HG03460 (cell line): ENCODE data around the gene LSMEM2.
"Not testable (repeated sequence)": the region's sequence is repeated elsewhere in the genome, so short reads cannot be mapped to it uniquely, and the experiment has no call there.

ENCODE experiments used
- ATAC-seq: cut with Tn5 transposase; IDR thresholded peaks from one replicate; pipeline ENCODE4 v1.9.1; 2021; ENCODE audit not compliant: unreplicated experiment

LSMEM2 gene

DNA sequence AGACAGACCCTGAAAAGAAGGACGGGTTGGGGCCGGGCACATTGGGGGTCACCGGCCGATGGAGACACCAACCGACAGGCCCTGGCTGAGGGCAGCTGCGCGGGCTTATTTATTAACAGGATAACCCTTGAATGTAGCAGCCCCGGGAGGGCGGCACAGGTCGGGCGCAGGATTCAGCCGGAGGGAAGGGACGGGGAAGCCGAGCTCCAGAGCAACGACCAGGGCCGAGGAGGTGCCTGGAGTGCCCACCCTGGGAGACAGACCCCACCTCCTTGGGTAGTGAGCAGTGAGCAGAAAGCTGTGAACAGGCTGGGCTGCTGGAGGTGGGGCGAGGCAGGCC, 2.2 kb upstream of the LSMEM2 start:
- no peak for ATAC-seq

DNA sequence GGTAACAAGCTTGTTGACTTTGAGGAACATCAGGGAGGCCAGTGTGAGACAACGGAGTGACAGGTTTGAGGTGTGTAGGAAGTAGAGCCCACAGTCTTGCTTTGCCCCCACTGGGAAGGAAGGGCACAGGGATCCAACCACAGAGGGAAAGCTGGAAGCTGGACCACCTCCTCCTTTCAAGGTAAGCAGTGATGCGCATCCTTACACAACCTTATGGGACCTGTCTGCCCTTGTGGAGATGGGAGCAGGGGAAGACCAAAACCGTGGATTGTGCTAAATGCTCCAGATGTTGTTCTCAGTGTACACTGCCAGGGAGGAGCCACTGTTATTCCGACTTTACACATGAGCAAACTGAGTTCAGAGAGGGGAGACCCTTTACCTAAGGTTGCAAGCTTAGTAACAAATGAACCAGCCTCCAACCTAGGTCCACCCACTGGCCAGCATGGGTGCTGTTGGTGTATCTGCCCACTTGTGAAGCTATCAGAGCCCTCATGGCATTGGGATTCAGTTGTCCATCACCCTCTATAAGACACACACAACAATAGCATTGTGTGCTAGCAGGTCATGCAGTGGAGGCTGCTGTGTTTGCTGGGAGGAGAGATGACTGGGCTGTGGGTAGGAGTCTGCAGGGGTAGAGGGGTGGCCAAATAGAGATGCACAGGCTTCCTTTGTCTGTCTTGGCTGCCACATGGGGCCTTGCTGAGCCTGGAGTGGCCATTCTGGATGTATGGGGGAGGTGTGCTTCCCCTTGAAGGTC, 586 bp upstream of the LSMEM2 start:
- ATAC-seq = no peak

DNA sequence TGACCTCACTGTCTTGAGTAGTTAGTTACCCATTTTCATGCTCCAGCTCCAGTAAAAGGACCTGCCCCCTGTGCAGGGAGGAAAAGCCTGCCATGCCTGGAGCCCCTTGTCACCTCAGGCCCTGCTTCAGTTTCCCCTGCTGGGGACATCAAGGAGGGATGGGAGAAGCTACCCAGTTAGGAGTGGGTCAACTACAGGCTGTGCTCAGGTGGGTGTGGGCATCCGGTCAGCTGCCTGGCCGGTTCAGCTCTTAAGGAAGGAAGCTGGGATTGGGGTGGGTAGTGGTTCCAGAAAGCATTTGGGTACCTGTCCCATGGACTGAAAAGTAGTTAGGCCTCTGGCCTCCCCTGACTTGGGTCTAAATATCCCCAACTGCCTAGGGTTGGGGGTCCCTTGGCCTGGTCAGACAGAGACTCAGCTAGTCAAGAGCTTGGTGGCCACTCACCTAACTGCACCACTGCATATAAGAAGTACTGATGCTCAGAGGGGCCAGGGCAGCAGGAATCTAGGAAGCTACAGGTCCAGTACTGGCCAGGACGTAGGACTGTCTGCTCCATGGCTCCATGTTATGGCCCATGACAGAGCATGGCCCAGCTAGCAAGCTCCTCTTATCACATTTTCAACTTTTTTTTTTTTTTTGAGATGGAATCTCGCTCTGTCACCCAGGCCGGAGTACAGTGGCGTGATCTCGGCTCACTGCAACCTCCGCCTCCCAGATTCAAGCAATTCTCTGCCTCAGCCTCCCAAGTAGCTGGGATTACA, 549 bp downstream of the LSMEM2 start:
- ATAC-seq = no peak

DNA sequence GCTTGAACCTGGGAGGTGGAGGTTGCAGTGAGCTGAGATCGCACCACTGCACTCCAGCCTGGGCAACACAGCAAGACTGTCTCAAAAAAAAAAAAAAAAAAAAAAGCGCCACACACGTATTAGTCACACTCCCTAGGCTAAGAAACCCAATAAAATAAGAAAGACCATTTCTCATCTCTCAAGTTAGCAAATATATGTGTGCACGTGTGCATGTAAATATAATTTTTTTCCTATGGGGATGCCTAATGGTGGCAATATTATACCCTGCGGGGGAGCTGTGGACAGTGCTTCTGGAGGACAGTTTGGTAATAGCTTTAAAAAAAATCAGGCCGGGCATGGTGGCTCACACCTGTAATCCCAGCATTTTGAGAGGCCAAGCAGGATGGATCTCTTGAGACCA, 5.2 kb downstream of the LSMEM2 start:
- not testable (repeated sequence) for ATAC-seq

DNA sequence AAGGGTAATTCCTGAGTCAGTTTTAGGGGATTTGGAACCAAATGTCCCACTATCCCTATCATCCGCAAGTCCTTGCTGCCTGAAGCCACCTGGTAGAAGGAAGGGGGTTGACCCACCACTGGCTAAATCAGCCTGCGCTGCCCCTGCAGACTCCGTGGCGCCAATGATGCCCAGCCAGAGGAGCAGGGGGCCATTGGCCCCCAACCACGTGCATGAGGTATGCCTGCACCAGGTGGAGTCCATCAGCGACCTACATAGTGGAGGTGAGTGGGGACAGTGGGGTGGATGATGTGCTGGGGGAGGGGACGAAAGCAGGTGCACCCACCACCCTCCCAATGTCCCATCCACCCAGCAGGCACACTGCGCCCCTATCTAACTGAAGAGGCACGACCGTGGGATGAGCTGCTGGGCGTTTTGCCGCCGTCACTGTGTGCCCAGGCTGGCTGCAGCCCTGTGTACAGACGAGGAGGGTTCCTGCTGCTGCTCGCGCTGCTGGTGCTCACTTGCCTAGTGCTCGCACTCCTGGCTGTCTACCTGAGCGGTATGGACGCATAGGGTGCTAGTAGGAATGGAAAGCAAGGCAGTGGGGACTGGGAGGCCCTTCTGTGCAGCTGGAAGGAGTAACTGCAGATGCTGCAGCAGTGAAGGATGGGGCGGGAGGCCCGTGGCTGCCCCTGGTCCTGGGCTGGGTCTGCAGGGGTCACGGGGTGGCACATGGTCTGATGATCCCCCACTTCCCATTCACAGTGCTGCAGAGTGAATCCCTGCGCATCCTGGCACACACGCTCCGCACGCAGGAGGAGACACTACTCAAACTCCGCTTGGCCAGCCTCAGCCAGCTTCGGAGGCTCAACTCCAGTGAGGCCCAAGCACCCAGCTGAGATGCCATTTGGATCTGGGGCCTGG, 7.7 kb downstream of the LSMEM2 start:
- ATAC-seq = no peak

DNA sequence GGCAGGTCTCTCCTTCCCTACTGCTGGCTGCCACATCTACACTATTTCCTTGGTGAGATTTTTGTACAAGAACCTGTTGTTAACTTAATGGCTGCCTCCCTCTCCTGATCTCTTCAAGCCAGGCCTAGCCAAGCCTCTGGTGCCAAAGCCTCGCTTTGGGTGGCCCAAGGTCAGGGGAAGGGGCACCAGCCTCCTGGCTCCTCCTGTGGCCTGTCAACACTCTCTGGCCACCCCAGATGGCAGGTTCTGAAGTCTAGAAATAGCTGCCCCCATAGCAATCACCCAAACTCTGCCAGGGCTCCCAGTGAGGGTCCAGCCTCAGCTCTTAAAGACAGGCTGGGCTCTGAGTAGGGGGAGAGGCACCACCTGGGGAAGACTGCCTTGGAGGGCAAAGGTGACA, 8.4 kb downstream of the LSMEM2 start:
- ATAC-seq = no peak

DNA sequence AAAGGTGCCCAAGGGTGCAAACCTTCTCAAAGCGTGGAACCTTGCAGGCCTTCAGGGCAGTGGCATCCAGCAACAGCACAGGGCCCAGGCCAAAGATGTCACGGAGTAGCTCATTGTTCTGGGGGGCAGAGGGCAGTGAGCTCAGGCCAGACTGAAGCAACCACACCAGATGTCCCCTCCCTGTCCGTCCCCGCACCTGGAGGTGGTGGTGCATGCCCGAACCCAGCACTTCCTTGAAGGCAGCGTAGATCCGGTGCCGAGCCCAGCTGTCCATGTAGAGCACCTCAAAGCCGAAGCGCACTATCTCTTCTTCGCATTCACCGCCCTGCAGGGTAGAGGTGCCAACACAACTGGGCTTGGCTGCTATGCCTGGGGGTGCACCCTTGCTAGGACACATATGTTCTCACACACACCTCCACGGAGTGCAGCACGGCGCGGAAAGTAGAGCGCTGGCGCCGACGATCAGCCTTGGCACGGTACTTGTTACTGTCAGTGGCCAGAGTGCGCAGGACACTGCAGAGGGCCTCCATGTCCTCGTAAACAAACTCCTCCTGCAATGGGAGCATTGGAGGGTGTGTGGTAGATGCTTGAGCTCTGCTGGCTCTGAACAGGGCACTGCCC, 9.6 kb downstream of the LSMEM2 start:
- no peak for ATAC-seq

DNA sequence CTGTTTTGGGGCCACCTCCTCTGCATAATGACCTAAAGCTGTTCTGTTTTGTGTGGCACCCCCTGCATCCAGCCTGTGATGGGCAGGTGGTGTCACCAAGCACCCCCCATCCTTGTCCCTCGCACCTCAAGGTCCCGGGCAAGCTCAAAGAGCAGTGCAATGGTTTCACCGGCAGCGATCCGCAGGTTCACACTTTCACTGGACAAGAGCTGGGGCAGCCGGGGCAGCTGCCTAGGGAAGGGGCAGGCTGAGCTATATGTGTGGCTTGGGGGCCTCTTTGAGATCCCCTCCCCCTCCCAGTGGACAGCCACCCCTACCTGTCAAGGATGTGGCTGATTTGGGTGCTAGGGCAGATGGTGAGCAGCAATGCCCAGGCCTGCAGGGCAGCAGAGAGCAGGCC, 10.2 kb downstream of the LSMEM2 start:
- ATAC-seq = no peak

DNA sequence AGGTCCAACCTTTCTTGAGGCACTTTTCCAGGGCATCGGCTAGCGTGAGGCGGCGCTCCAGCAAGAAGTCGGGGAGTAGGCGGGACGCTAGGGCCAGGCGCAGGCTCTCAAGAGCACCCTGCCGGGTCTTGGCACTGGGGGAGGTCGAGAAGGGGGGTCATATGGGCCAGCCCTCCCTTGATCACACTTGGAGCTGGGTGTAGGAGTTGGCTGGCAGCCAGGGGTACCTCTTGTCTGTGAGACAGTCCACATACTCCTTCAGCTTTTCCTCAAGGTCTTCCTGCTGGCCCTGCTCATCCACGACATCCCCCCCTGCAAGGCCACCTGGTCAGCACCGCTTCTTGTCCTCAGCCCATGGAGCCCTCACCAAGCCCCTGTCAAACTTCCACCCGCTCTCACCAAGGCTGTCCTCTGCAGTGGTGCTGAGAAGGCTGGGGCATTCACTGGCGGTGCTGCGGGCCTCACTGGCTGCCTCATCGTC, 11.3 kb downstream of the LSMEM2 start:
- ATAC-seq = no peak

DNA sequence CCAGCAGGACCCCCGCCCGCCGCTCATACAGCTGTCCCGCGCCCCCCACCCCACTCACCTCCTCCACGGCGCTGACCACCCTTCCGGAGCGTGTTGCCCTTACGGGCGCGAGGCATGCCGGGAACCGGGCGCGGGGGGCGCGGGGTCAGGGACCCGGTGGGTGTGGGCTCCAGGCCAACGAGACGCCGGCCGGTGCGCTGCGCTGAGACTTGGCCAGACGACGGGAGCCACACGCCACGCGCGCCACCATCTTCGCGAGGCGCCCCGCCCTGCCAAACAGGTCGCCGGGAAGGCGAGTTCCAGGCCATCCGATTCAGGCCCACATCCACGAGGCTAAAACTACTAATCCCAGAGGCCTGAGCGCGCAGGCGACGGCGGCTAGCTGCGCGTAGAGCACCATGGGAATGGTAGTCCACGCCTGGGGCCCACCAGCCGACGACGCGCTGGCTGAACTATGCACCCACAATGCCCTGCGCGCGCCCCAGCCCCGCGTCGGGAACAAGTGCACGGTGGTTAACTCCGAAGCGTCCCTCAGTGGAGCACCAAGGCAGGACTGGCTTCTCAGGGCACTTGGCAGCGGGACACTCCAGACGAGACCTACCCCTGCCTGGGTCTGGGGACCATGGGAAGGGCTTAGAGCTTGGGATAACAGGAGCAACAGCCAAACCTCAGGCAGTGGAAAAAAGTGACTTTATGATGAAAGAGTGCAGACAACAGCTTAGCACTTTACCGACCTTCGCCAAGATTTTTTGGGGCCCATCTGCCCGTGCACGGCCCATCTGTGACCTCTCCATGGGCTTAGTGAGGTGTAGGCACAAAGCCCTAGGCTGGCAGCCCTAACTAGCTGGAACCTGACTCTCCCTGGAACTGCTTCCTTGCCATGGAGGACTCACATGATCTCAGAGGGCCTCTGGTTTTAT, 13.5 kb downstream of the LSMEM2 start, which contains the start of gene IFRD2:
Gene IFRD2 (minus strand): TSS at position 271 of the 920 bp plus-strand sequence. CDS start 155 bp downstream, at position 116.
- peak; percentile 95 for ATAC-seq

DNA sequence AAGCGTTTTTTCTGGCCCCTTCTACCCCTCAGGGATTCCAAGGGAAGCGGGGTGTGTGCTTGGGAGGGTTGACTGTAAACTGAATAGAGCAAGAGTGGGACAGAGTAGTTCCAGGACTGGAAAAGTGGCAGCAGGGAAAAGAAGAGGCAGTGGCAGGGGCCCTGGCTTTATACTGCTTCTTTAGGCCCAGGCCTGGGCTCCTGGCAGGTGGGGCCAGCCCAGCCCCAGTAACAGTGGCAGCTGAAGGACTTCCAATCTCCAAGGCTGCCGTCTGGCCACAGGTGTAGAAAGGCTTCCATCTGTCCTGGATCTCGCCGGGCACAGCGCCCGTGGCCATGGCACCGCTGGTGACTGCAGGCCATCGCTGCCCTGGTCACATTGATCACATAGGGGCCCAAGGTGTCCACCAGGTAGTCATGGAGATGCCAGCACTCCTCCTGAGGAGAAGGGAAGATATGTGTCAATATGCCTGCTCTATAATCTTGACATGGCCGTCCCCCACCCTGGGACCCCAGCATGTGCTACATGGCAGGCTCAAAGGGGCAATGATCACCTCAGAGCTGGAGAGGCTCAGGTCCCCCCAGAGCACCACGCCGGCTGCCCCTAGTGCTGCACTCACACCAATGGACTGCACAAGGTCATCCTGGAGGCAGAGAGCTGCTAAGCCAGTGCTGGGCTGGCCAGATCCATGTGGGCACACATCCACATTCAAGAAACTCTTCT, 14.4 kb downstream of the LSMEM2 start:
- ATAC-seq = no peak

DNA sequence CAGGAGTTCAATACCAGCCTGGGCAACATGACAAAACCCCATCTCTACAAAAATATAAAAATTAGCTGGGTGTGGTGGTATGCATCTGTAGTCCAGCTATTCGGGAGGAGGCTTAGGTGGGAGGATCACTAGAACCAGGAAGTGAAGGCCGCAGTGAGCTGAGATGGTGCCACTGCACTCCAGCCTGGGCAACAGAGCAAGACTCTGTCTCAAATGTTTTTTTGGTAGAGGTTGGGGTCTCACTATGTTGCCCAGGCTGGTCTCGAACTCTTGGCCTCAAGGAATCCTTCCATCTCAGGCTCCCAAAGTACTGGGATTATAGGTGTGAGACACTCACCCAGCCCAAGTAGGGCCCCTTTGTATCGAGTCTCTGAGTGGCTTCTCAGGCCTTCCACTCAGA, 15.2 kb downstream of the LSMEM2 start:
- no peak for ATAC-seq

DNA sequence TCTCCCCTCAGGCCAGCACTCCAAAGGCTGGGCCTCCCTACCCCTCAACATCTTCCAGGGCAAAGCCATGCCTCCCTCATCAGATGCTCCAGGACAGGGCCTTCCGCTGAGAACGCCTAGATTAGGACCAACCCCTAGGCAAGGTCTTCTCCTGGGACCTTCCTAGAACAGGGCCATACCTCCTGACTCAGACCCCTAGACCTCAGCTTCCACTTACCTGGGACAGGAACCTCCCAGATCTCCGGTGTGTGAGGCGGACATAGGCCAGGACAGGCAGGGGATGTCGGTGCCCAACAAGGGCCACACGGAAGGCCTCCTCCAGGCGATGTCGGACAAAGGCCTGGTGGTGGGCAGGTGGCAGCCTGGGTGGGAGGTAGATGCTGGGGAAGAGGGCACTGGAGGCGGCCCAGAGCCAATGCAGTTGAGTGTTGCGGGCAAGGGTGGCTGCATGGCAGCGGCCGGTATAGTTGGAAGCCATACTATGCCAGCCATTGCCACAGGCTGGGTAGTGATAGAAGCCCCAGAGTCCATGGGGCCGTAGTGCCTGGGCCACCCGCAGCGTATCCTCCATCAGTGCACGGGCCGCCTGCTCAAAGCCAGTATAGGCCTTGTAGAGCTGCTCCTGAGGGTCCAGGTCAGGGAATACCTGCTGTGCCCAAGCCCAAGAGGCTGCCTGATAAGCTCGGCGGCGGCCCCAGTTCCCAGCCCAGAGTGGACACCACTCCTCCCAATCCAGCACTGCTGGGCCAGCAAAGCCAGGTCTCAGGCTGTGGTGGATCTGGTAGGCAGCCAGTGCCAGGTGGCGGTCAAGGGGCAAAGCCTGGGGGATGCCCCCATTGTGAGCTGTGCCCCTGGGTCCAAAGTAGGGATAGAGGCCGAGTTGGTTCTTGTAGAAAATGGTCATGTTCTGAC, 15.9 kb downstream of the LSMEM2 start:
- ATAC-seq = no peak

DNA sequence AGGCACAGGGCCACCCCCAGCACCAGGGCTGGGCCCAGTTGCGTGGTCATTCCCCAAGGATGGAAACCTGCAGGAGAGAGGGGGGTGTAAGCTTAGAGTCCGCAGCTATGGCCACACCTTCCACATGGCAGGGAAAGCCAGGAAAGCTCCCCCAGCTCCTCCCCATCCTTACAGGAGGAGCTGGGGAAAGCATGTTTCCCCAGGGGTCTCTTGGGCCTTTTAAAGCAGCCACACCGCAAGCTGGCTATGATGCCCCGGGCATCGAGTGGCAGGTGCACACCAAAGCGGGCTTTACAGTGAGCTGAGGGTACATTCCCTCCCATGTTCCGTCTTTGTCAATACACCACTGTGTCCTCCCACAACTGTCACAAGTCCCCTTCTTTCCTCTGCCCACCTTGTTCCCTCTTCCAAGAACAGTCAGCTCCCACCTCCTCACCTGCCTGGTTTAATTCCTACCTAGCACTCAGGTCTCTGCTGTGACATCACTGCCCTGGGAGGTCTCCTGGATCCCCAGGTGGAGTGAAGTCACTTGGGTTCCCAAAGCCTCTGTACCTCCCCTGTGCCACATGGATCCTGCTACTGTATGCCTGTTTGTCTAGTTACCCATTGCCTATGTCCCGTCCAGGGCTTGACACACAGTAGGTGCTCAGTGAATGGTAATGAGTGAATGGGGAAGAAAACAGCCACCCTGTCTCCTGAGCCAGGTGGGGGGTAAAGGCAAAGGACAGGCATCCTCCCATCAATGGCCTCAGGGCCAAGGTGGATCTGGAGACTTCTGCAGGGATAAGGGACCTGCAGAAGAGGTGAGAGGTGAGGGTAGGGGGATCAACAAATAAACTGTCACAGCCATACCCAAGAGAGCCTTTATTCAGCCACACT, 16.9 kb downstream of the LSMEM2 start:
- no peak for ATAC-seq

DNA sequence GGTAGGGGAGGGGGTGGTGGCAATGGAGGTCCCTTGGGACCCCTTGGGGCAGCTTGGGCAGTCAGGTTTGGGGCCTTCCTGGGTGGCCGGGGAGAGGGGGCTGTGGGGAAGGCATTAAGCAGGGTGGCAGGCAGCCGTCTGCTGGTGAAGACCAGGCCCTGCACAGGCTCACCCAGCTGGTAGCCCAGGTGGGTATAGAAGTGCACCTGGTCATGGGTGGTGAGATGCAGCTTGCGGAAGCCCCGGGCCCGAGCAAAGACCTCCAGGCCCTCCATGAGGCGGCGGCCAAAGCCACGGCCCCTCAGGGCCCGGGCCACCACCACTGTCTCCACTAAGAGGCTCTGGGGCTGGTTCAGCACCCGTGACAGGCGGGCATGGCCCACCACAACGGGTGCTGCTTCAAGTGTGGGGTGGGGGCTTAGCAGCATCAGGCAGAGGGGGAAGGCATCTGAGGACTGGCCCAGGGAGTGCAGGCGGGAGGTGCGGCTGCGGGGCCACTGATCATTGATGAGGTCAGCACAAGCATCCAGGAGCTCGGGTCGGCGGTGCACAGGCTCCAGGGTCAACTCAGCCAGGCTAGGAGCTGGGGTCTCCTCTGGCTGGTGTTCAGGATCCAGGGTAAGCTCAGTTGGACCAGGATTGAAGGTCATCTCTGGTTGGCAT, 18.0 kb downstream of the LSMEM2 start:
- ATAC-seq = no peak

DNA sequence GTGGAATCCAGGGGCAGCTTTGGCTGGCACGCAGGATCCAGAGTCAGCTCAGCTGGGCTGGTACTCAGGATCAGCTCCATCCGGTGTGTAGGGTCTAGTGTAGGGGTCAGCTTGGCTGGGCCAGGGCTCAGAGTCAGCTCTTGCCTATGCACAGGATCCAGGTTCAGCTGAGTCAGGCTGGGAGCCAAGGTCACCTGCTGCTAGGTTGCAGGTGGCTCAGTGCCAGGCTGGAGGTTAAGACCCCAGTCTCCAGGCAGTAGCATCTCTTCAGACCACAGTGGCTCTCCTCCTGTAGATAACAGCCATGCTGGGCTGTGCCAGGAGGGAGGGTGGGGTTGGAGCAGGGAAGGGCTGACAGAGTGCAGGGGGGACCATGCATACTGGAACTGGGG, 18.5 kb downstream of the LSMEM2 start:
- no peak for ATAC-seq
